Panc1 (cell line): ENCODE data around the gene CLEC2B.

Experiments used
- POLR2AphosphoS5 ChIP-seq: IDR thresholded peaks from 2 replicates; pipeline ENCODE4 v1.6.1; 2012; ENCODE audit warnings: mild to moderate bottlenecking, low read depth, low read length, moderate library complexity
- SIN3A ChIP-seq: IDR thresholded peaks from 2 replicates; pipeline ENCODE4 v1.6.1; 2012; ENCODE audit warnings: low read depth, mild to moderate bottlenecking, low read length, moderate library complexity, borderline replicate concordance; ENCODE audit not compliant: insufficient read depth
- TF ChIP-seq, protein P1 (sequence below): fragments of 450-650 bp; IDR thresholded peaks from 2 replicates; pipeline ENCODE4 v1.5.1; 2017; ENCODE audit warnings: mild to moderate bottlenecking
- TF ChIP-seq, protein P2 (sequence below), 2 experiments: IDR thresholded peaks; 2 replicates each; pipeline ENCODE4 v1.6.1; 2011 to 2012; ENCODE audit warnings: low read depth in 2 of 2, control low read depth in 1 of 2, low read length in 1 of 2, mild to moderate bottlenecking in 1 of 2, moderate library complexity in 1 of 2; ENCODE audit not compliant: insufficient read depth in 1 of 2

DNA sequence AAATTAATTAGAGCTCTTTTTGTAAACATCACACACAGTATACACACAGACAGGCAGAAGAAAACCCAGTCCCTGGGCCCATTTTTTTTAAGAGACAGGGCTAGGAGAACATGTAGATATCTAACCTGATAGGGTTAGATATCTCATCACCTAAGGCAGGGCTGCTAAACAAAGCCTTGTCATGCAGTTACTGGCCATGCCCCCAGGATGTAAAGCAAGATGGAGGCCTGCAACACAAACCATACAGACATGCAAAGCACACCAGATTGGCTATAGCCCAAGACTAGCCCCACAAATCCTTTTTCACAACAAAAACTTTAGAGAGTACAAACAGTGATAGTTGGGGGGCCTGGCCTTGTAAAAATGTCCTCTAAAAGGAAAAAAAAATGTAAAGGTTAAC is 42.6 kb upstream of the CLEC2B start:
- TF ChIP-seq POLR2AphosphoS5 (no peak), SIN3A (no peak)
- TF ChIP-seq, protein P1, sequence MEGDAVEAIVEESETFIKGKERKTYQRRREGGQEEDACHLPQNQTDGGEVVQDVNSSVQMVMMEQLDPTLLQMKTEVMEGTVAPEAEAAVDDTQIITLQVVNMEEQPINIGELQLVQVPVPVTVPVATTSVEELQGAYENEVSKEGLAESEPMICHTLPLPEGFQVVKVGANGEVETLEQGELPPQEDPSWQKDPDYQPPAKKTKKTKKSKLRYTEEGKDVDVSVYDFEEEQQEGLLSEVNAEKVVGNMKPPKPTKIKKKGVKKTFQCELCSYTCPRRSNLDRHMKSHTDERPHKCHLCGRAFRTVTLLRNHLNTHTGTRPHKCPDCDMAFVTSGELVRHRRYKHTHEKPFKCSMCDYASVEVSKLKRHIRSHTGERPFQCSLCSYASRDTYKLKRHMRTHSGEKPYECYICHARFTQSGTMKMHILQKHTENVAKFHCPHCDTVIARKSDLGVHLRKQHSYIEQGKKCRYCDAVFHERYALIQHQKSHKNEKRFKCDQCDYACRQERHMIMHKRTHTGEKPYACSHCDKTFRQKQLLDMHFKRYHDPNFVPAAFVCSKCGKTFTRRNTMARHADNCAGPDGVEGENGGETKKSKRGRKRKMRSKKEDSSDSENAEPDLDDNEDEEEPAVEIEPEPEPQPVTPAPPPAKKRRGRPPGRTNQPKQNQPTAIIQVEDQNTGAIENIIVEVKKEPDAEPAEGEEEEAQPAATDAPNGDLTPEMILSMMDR = no peak
- TF ChIP-seq, protein P2, sequence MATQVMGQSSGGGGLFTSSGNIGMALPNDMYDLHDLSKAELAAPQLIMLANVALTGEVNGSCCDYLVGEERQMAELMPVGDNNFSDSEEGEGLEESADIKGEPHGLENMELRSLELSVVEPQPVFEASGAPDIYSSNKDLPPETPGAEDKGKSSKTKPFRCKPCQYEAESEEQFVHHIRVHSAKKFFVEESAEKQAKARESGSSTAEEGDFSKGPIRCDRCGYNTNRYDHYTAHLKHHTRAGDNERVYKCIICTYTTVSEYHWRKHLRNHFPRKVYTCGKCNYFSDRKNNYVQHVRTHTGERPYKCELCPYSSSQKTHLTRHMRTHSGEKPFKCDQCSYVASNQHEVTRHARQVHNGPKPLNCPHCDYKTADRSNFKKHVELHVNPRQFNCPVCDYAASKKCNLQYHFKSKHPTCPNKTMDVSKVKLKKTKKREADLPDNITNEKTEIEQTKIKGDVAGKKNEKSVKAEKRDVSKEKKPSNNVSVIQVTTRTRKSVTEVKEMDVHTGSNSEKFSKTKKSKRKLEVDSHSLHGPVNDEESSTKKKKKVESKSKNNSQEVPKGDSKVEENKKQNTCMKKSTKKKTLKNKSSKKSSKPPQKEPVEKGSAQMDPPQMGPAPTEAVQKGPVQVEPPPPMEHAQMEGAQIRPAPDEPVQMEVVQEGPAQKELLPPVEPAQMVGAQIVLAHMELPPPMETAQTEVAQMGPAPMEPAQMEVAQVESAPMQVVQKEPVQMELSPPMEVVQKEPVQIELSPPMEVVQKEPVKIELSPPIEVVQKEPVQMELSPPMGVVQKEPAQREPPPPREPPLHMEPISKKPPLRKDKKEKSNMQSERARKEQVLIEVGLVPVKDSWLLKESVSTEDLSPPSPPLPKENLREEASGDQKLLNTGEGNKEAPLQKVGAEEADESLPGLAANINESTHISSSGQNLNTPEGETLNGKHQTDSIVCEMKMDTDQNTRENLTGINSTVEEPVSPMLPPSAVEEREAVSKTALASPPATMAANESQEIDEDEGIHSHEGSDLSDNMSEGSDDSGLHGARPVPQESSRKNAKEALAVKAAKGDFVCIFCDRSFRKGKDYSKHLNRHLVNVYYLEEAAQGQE (IDR thresholded peaks at IDR 0.05; ENCODE audit: insufficient read depth in 1 of 2, low read depth in 2 of 2, low read length in 1 of 2) = no peak
